HUDEP-2 (cell line): ENCODE measurements around the gene GFRA1.

Experiments
- DNase-seq, 76 experiments: peaks; one replicate each; lab custom pipeline; 2025; ENCODE audit not compliant: unreplicated experiment in 76 of 76; lab: John Stamatoyannopoulos, UW

Gene GFRA1

GRCh38 chr10:116164291-116164690 is 108.7 kb downstream of the GFRA1 start:
- DNase-seq: no peak

GRCh38 chr10:116163333-116164131 is 109.5 kb downstream of the GFRA1 start:
- DNase-seq: no peak

GRCh38 chr10:116162851-116163250 is 110.2 kb downstream of the GFRA1 start:
- DNase-seq: no peak

- DNase-seq: no peak
Observed at GRCh38 chr10:116160271-116160670, 112.7 kb downstream of the GFRA1 start.

GRCh38 chr10:116159197-116159596 is 113.8 kb downstream of the GFRA1 start:
- no peak for DNase-seq

GRCh38 chr10:116158036-116158435 is 115.0 kb downstream of the GFRA1 start:
- DNase-seq: no peak

GRCh38 chr10:116157485-116157884 is 115.5 kb downstream of the GFRA1 start:
- no peak for DNase-seq

GRCh38 chr10:116156819-116157218 is 116.2 kb downstream of the GFRA1 start:
- no peak for DNase-seq

- no peak for DNase-seq
Observed at GRCh38 chr10:116155191-116155590, 117.8 kb downstream of the GFRA1 start.

- no peak for DNase-seq
Observed at GRCh38 chr10:116154651-116155050, 118.4 kb downstream of the GFRA1 start.

- DNase-seq: no peak
Observed at GRCh38 chr10:116151076-116151475, 121.9 kb downstream of the GFRA1 start.

- no peak for DNase-seq
Observed at GRCh38 chr10:116150606-116151005, 122.4 kb downstream of the GFRA1 start.

- no peak for DNase-seq
Observed at GRCh38 chr10:116147147-116147905, 125.7 kb downstream of the GFRA1 start.

- no peak for DNase-seq
Observed at GRCh38 chr10:116146372-116147140, 126.5 kb downstream of the GFRA1 start.

- DNase-seq: no peak
Observed at GRCh38 chr10:116143673-116144222, 129.3 kb downstream of the GFRA1 start.

GRCh38 chr10:116141855-116142254 is 131.2 kb downstream of the GFRA1 start:
- no peak for DNase-seq

GRCh38 chr10:116141246-116141645 is 131.8 kb downstream of the GFRA1 start:
- no peak for DNase-seq

- DNase-seq: no peak
Observed at GRCh38 chr10:116139886-116140285, 133.1 kb downstream of the GFRA1 start.

- DNase-seq: no peak
Observed at GRCh38 chr10:116138897-116139296, 134.1 kb downstream of the GFRA1 start.

- DNase-seq: no peak
Observed at GRCh38 chr10:116136261-116136660, 136.7 kb downstream of the GFRA1 start.

- no peak for DNase-seq
Observed at GRCh38 chr10:116134322-116134721, 138.7 kb downstream of the GFRA1 start.
